ENCODE data around the gene MELK.

The MELK gene

GRCh38 chr9:36676091-36676490 is 103.4 kb downstream of the MELK start:
- DNase-seq (ENCODE audit: low read depth in 2 of 2), result no peak

- no peak for DNase-seq (ENCODE audit: low read depth in 2 of 2)
Observed at GRCh38 chr9:36676778-36677485, 104.2 kb downstream of the MELK start.

- no peak for DNase-seq (ENCODE audit: low read depth in 2 of 2)
Observed at GRCh38 chr9:36677611-36678010, 104.9 kb downstream of the MELK start.

GRCh38 chr9:36679710-36680109 is 107.0 kb downstream of the MELK start:
- no peak for DNase-seq (ENCODE audit: low read depth in 2 of 2)

GRCh38 chr9:36686471-36686870 is 113.8 kb downstream of the MELK start:
- DNase-seq (ENCODE audit: low read depth in 2 of 2), result no peak

- no peak for DNase-seq (ENCODE audit: low read depth in 2 of 2)
Observed at GRCh38 chr9:36690412-36691168, 117.9 kb downstream of the MELK start.

GRCh38 chr9:36691671-36692070 is 119.0 kb downstream of the MELK start:
- DNase-seq (ENCODE audit: low read depth in 2 of 2), result no peak

- DNase-seq (ENCODE audit: low read depth in 2 of 2), result no peak
Observed at GRCh38 chr9:36698984-36699383, 126.3 kb downstream of the MELK start.

- no peak for DNase-seq (ENCODE audit: low read depth in 2 of 2)
Observed at GRCh38 chr9:36704148-36704547, 131.5 kb downstream of the MELK start.

- DNase-seq (ENCODE audit: low read depth in 2 of 2), result no peak
Observed at GRCh38 chr9:36713515-36714490, 141.1 kb downstream of the MELK start.

GRCh38 chr9:36716496-36716895 is 143.8 kb downstream of the MELK start:
- DNase-seq (ENCODE audit: low read depth in 2 of 2), result no peak

GRCh38 chr9:36717276-36717675 is 144.6 kb downstream of the MELK start:
- DNase-seq (ENCODE audit: low read depth in 2 of 2), result no peak

- DNase-seq (ENCODE audit: low read depth in 2 of 2), result no peak
Observed at GRCh38 chr9:36718612-36719011, 145.9 kb downstream of the MELK start.

GRCh38 chr9:36720043-36720442 is 147.3 kb downstream of the MELK start:
- DNase-seq (ENCODE audit: low read depth in 2 of 2), result no peak

GRCh38 chr9:36721846-36722588 is 149.3 kb downstream of the MELK start:
- DNase-seq (ENCODE audit: low read depth in 2 of 2), result no peak

- DNase-seq (ENCODE audit: low read depth in 2 of 2), result no peak
Observed at GRCh38 chr9:36725777-36726356, 153.2 kb downstream of the MELK start.
